ENCODE results near the gene CPA2. TPM values are rescaled to one million over a fixed set of nuclear protein-coding genes. Genes with fewer than 3 reads are reported as not detected.

Gene CPA2
- total and polyA plus RNA-seq, 9 donors = 0.05 to 3.6 (median 0.80) TPM; not detected in 4

- no peaks in the 10 kb centered on the region for H3K9me3 ChIP-seq
- WGBS, 3 donors = 10 to 24% (median 16%) methylated on average over 1 of the region's 1 CpG
- intact Hi-C loops (cut with DNase I) = loop anchor here in 1 of 4 donors (10.0 kb wide), 2 partner anchors 81 to 221 kb away; partner anchors contain the start of gene MEST
- TF ChIP-seq POLR2A (IDR thresholded peaks at IDR 0.05) (no peak), CTCF (IDR thresholded peaks at IDR 0.05) (no peak), EP300 (IDR thresholded peaks at IDR 0.05) (no peak)
- DNase-seq = no peak
- no peaks in the 10 kb centered on the region for H3K27me3 ChIP-seq
- H3K27ac ChIP-seq = no peak overlapping the region
- no peak overlapping the region for H3K4me3 ChIP-seq
- H3K4me1 ChIP-seq (ENCODE audit: insufficient read depth) = peaks cover 1% of the 10 kb centered on the region
- H3K36me3 ChIP-seq = no peaks in the 10 kb centered on the region
Observed at GRCh38 chr7:130274296-130274695, 7.6 kb downstream of the CPA2 start.

GRCh38 chr7:130274983-130275591 is 8.4 kb downstream of the CPA2 start:
- TF ChIP-seq EP300 (IDR thresholded peaks at IDR 0.05) (no peak), POLR2A (IDR thresholded peaks at IDR 0.05) (no peak), CTCF (IDR thresholded peaks at IDR 0.05) (no peak)
- Histone ChIP-seq H3K9me3 (no peaks in the 10 kb centered on the region), H3K4me3 (no peak overlapping the region), H3K4me1 (ENCODE audit: insufficient read depth) (peaks cover 1% of the 10 kb centered on the region), H3K36me3 (no peaks in the 10 kb centered on the region), H3K27ac (no peak overlapping the region), H3K27me3 (no peaks in the 10 kb centered on the region)
- intact Hi-C loops (cut with DNase I) = loop anchor here in 2 of 4 donors (5.0 to 10.0 kb wide), 3 partner anchors 80 to 220 kb away; partner anchors contain the start of gene MEST (in 2 of the 2)
- no peak for DNase-seq
- 83 to 96% (median 88%) methylated on average over 11 of the region's 11 CpGs for WGBS, 3 donors

GRCh38 chr7:130275826-130276297 is 9.2 kb downstream of the CPA2 start:
- intact Hi-C loops (cut with DNase I) = loop anchor here in 2 of 4 donors (5.0 to 10.0 kb wide), 3 partner anchors 79 to 219 kb away; partner anchors contain the start of gene MEST (in 2 of the 2)
- Histone ChIP-seq H3K9me3 (no peaks in the 10 kb centered on the region), H3K27me3 (no peaks in the 10 kb centered on the region), H3K36me3 (no peaks in the 10 kb centered on the region), H3K4me1 (ENCODE audit: insufficient read depth) (peaks cover 1% of the 10 kb centered on the region), H3K27ac (no peak overlapping the region), H3K4me3 (no peak overlapping the region)
- no peak for DNase-seq
- no peak for TF ChIP-seq POLR2A (IDR thresholded peaks at IDR 0.05)
- TF ChIP-seq EP300 (IDR thresholded peaks at IDR 0.05) = no peak
- TF ChIP-seq CTCF (IDR thresholded peaks at IDR 0.05) = no peak
- 69 to 78% (median 69%) methylated on average over 5 of the region's 5 CpGs for WGBS, 3 donors

GRCh38 chr7:130276796-130277762 is 10.4 kb downstream of the CPA2 start:
- TF ChIP-seq CTCF (IDR thresholded peaks at IDR 0.05) (no peak), EP300 (IDR thresholded peaks at IDR 0.05) (no peak), POLR2A (IDR thresholded peaks at IDR 0.05) (no peak)
- 81 to 87% (median 86%) methylated on average over 10 of the region's 10 CpGs for WGBS, 3 donors
- intact Hi-C loops (cut with DNase I) = loop anchor here in 2 of 4 donors (5.0 to 10.0 kb wide), 3 partner anchors 78 to 218 kb away; partner anchors contain the start of gene MEST (in 2 of the 2)
- Histone ChIP-seq H3K27ac (no peak overlapping the region), H3K4me1 (ENCODE audit: insufficient read depth) (peaks cover 1% of the 10 kb centered on the region), H3K36me3 (no peaks in the 10 kb centered on the region), H3K9me3 (no peaks in the 10 kb centered on the region), H3K4me3 (no peak overlapping the region), H3K27me3 (no peaks in the 10 kb centered on the region)
- DNase-seq = no peak
